Transverse colon (tissue), 4 donors: ENCODE measurements around the gene PMPCA.

ENCODE experiments used
- EP300 ChIP-seq: sonication (generic); formaldehyde crosslinking; IDR thresholded peaks from one replicate; pipeline ENCODE4 v1.6.1; 2017; ENCODE audit warnings: antibody characterized with exemption, low read depth
- POLR2A ChIP-seq: fragments of 450-650 bp; IDR thresholded peaks from one replicate; pipeline ENCODE4 v1.6.1; 2016; ENCODE audit warnings: antibody characterized with exemption, mild to moderate bottlenecking, moderate library complexity
- POLR2AphosphoS5 ChIP-seq, 3 donors: sonication (generic); formaldehyde crosslinking; IDR thresholded peaks; one replicate each; pipeline ENCODE4 v1.6.1; 2016; ENCODE audit warnings: antibody characterized with exemption in 3 of 3
- TF ChIP-seq, protein P1 (sequence below), 5 experiments: fragments of 200-600 bp in 3 of 5; fragments of 450-650 bp in 2 of 5; sonication (generic) in 3 of 5; IDR thresholded peaks; 1 replicate in 2 of 5; 2 replicates in 3 of 5; pipeline ENCODE4 v1.5.1; 2016 to 2017; ENCODE audit warnings: antibody characterized with exemption in 5 of 5, inconsistent platforms in 3 of 5, mild to moderate bottlenecking in 2 of 5, moderate library complexity in 1 of 5

DNA sequence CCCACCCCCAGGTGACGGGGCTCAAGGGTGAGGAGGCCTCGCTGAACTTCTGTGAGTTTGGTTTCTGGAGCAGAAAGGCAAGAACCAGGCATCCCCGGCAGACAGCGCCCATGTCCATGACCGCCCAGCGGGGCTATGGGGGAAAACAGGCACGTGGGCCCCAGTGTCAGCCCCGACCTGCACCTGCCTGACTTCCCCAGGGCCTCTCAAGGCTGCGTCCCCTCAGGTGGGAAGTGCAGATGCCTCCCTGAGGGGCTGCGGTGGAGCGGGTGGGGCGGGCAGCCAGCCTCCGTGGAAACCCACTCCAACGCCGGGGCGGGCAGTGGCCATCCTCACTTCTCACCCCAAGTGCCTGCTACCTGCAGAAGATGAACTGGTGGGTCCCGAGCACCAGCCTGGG, 30.1 kb upstream of the PMPCA start:
- TF ChIP-seq, protein P1, sequence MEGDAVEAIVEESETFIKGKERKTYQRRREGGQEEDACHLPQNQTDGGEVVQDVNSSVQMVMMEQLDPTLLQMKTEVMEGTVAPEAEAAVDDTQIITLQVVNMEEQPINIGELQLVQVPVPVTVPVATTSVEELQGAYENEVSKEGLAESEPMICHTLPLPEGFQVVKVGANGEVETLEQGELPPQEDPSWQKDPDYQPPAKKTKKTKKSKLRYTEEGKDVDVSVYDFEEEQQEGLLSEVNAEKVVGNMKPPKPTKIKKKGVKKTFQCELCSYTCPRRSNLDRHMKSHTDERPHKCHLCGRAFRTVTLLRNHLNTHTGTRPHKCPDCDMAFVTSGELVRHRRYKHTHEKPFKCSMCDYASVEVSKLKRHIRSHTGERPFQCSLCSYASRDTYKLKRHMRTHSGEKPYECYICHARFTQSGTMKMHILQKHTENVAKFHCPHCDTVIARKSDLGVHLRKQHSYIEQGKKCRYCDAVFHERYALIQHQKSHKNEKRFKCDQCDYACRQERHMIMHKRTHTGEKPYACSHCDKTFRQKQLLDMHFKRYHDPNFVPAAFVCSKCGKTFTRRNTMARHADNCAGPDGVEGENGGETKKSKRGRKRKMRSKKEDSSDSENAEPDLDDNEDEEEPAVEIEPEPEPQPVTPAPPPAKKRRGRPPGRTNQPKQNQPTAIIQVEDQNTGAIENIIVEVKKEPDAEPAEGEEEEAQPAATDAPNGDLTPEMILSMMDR (IDR thresholded peaks at IDR 0.05) = no peak
- TF ChIP-seq EP300 = no peak
- no peak for TF ChIP-seq POLR2AphosphoS5 (IDR thresholded peaks at IDR 0.05)
- TF ChIP-seq POLR2A = no peak
